H1 (cell line): ENCODE results near the gene MIEN1. TPM values are rescaled to one million over a fixed set of nuclear protein-coding genes. Genes with fewer than 3 reads are reported as not detected.

ENCODE experiments used
- ATF2 ChIP-seq: IDR thresholded peaks from 2 replicates; pipeline ENCODE4 v1.6.1; 2012; ENCODE audit warnings: low read length, inconsistent platforms
- BCL11A ChIP-seq, 2 experiments: IDR thresholded peaks; one replicate each; pipeline ENCODE4 v1.6.1; 2011; ENCODE audit warnings: low read depth in 2 of 2, low read length in 2 of 2, mild to moderate bottlenecking in 2 of 2
- EZH2 ChIP-seq: fragments of 200-600 bp; sonication (generic); IDR thresholded peaks from 2 replicates; pipeline ENCODE4 v1.7.1; 2012; ENCODE audit warnings: low read depth, mild to moderate bottlenecking, moderate library complexity, low read length, inconsistent platforms; ENCODE audit not compliant: severe bottlenecking
- KDM1A ChIP-seq: fragments of 200-600, 300-600 bp; sonication (generic); IDR thresholded peaks from 2 replicates; pipeline ENCODE4 v1.7.1; 2016; ENCODE audit warnings: mild to moderate bottlenecking, low read length, borderline replicate concordance
- KDM5A ChIP-seq: fragments of 200-600 bp; IDR thresholded peaks from 2 replicates; pipeline ENCODE4 v1.7.1; 2012; ENCODE audit warnings: mild to moderate bottlenecking, low read length, inconsistent platforms, mixed read lengths
- POU5F1 ChIP-seq: IDR thresholded peaks from 2 replicates; pipeline ENCODE4 v1.6.1; 2011; ENCODE audit warnings: low read depth, mild to moderate bottlenecking, low read length, moderate library complexity
- SIX5 ChIP-seq: IDR thresholded peaks from 2 replicates; pipeline ENCODE4 v1.6.1; 2011; ENCODE audit warnings: mild to moderate bottlenecking, low read depth, low read length
- YY1 ChIP-seq: IDR thresholded peaks from 2 replicates; pipeline ENCODE4 v1.6.1; 2011; ENCODE audit warnings: low read depth, mild to moderate bottlenecking, low read length
- polyA plus RNA-seq, 7 experiments: library from polyadenylated mRNA; depleted of rRNA in 3 of 7; stranded (reverse) in 5 of 7; unstranded in 2 of 7; fragments of >200 nt in 5 of 7; fragments of 200-250 nt in 2 of 7; gene quantifications; 1 replicate in 5 of 7; 2 replicates in 1 of 7; 4 replicates in 1 of 7; pipeline versions ENCODE4 v1.2.1 to v1.2.3, GENCODE V29; 2011 to 2013; ENCODE audit warnings: missing spikeins in 2 of 7, mixed read lengths in 2 of 7
- total RNA-seq: library from RNA; stranded (reverse); fragmentation: NEBNext Ultra II Directional; extraction: Animal tissue kit (Norgen Biotek cat#: 25700); gene quantifications from 2 replicates; pipeline ENCODE4 v1.2.1, GENCODE V29; 2021

Gene MIEN1
- total and polyA plus RNA-seq, 2 of the 8 experiments (the other 6 are each of a cell fraction or from before 2014, with no cell fraction given) = 29.6 to 54.9 TPM

- TF ChIP-seq ATF2 (no peak), KDM5A (no peak), SIX5 (no peak), YY1 (no peak), KDM1A (no peak), BCL11A (IDR thresholded peaks at IDR 0.05; ENCODE audit: low read depth in 2 of 2, low read length in 2 of 2) (no peak), EZH2 (no peak), POU5F1 (no peak)
Observed at GRCh38 chr17:39776252-39776651, 45.9 kb upstream of the MIEN1 start (continued).
